ENCODE measurements around the gene WNT5B.
A peak's percentile ranks its signal among the peaks of the same experiment; 100 is the strongest.

WNT5B gene

DNA sequence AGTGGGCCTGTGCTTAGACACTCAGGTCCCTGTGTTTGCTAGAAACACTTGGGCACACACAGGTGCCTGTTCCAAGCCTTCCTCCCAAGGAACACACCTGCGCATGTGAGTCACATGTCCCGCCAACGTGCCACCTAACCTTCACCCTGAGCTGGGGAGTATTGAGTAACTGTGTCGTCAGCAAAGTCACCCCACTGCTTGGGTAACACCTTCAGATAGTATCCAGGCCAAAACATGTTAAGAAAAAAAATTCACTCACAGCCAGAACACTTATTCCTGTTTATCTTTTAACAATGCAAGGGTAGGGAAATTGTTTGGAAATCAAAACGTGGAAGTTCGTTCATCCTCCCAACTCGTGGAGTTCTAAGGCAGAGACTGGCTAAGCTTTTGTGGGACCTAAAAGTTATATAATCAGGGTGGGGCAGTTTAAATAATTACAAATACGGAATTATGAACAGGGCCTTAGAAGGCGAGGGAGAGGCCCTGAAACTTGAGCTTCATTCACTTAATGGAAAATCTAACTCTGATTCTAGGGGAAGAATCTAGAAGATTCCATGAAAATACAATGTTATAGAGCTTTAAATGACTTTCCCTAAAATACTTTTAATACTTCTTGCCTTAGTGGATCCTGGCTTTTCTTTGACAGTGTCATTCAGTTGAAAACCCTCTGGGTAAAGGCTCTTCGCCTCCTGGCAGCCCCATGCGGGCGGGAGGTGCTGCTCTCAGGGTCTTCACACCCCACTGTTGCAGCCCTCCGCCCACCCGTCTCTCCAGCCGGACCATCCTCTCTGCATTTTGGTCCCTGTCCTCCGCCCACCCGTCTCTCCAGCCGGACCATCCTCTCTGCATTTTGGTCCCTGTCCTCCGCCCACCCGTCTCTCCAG is 31.5 kb downstream of the WNT5B start:
- DNase-seq (ENCODE audit: insufficient read length) (no peak), FAIRE-seq (no peak)
- no peak for TF ChIP-seq TAF1 (IDR thresholded peaks at IDR 0.05; ENCODE audit: borderline replicate concordance, low read depth, low read length)
- TF ChIP-seq POLR2A (IDR thresholded peaks at IDR 0.05; ENCODE audit: low read depth, low read length) = no peak
- no peak for TF ChIP-seq POLR2AphosphoS5 (IDR thresholded peaks at IDR 0.05; ENCODE audit: low read depth, low read length)

DNA sequence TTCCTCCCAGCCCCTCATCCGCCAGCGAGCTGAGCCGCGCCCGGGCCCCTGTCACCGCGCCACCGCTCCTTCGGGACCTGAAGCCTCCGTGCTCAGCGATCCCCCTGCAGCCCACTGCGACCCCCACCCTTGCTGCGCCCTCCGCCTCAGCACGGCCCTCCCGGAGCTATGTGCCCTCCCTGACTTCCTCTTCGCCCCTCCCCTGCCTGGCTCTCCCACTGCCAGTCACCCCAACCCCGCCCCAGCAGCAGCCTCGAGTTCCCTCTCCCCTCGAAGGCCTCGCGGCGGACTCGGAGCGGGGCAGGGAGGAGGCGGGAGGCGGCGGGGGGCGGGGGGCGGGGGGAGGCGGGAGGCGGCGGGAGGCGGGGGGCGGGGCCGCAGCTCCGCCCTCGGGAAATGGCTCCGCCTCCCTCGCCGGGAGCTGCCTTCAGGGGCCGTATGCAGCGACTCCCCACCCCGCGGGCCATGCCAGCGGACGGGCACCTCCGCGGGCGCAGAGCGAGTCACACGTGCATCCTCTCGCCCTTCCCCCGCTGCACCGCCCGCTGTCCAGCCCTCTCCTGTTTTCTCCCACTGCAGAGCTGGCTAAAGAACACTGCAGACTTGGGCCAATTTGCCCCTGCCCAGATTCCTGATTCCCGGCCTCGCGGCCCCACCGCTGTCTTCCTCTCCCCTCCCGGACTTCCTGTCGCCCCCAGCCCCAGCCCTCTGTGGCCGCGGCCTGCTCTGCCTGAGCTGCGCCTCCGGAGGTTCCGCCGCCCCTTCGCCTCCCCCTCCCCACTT is 32.7 kb downstream of the WNT5B start:
- TF ChIP-seq TAF1 (IDR thresholded peaks at IDR 0.05; ENCODE audit: borderline replicate concordance, low read depth, low read length) (no peak), POLR2AphosphoS5 (IDR thresholded peaks at IDR 0.05; ENCODE audit: low read depth, low read length) (no peak), POLR2A (IDR thresholded peaks at IDR 0.05; ENCODE audit: low read depth, low read length) (peak; percentile 39; the same call in 1 of the 2 replicates)
- DNase-seq (ENCODE audit: insufficient read length) (peak; percentile 80), FAIRE-seq (peak; percentile 9)

DNA sequence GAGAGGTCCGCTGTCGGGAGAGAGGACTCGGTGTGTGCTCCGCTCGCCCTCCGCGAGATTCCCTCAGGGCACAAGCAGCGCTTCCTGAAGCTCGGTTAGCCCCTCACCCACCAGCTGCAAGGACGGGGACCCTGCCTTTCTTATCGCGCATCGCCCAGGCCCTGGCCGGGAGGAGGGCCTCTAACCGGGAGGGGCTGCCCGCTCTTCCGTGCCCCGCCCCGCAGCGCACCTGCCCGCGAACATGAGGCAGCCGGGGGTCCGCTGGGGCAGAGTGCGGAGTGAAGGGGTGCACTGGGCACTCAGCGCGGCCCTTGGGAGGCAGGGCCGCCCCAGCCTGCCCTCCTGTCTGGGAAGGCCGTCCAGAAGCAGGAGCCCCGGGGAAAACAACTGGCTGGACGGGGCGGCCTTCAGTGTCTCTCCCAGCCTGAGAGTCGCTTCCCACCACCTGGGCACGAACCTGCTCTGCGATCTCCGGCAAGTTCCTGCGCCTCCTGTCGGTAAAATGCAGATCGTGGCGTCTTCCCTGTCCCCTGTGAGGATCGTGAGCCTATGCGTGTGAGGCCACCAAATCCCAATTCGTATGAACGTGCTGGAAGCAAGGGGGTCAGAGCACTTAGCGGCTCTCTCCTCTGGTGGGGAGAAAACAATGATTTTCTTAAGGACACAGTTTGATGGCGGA is 33.9 kb downstream of the WNT5B start:
- DNase-seq (ENCODE audit: insufficient read length) (no peak), FAIRE-seq (no peak)
- TF ChIP-seq TAF1 (IDR thresholded peaks at IDR 0.05; ENCODE audit: borderline replicate concordance, low read depth, low read length) (no peak), POLR2A (IDR thresholded peaks at IDR 0.05; ENCODE audit: low read depth, low read length) (no peak), POLR2AphosphoS5 (IDR thresholded peaks at IDR 0.05; ENCODE audit: low read depth, low read length) (no peak)

DNA sequence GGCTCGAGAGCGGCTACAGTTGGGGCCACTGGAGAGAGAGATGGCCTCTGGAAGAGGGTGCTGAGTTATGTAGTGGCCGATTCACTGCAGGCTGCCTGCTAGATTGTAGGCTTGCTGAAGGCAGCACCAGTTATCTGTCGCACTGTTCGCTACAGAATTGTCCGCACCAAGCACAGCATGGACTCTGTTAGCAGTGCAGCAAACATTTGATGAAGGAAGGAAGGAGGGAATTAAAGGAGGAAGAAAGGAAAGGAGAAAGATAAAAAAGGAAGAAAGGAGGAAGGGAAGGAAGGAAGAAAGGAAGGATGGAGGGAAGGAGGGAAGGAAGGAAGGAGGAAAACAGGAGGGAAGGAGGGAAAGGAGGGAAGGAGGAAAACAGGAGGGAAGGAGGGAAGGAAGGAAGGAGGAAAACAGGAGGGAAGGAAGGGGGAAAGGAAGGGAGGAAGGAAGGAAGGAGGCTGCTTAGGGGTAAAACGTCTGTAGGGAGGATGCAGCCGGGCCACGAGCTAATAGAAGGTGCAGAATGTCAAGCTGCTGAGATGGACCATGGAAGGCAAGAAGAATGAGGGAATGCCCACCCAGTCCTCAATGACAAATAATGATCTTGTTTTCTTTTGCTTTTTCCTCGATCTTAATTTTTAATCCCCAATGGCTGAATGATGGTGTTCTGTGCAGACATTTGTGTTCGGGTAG is 34.6 kb downstream of the WNT5B start:
- FAIRE-seq = no peak
- no peak for TF ChIP-seq TAF1 (IDR thresholded peaks at IDR 0.05; ENCODE audit: borderline replicate concordance, low read depth, low read length)
- no peak for DNase-seq (ENCODE audit: insufficient read length)

DNA sequence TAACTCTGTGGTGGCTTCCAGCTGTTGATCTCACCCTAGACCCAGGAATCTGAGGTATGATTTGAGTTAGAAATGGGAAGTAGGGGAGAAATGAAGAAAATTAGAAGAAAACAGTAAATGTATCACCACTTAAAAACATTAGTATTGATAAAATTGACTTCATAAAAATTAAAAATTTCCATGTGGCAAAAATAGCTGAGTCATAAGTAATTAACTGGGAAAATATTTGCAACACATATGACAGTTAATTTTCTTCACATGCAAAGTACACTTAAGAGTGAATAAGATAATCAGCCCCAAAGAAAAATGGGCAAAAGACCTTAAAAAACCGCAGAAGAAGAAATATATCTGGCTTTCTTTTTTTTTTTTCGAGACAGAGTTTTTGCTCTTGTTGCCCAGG is 36.3 kb downstream of the WNT5B start:
- no peak for TF ChIP-seq TAF1 (IDR thresholded peaks at IDR 0.05; ENCODE audit: borderline replicate concordance, low read depth, low read length)
- no peak for TF ChIP-seq POLR2AphosphoS5 (IDR thresholded peaks at IDR 0.05; ENCODE audit: low read depth, low read length)
- no peak for TF ChIP-seq POLR2A (IDR thresholded peaks at IDR 0.05; ENCODE audit: low read depth, low read length)
- FAIRE-seq (no peak), DNase-seq (ENCODE audit: insufficient read length) (no peak)

DNA sequence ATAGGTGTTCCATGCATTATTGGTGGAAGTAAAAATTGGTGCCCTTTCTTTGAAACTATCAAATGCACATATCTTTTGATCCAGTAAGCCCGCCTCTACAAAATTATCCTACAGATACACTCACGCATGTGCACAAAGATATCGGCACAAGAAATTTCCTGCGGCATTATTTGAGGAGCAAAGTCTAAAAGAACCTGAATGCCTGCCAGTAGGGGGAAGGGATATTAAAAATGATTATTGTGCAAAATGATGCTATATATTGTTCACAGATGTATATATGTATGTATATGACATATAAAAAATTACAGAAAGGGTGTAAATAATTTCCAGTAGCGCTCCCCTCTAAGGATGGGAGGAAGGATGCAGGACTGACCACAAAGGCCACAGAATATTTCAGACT is 37.2 kb downstream of the WNT5B start:
- DNase-seq (ENCODE audit: insufficient read length) (no peak), FAIRE-seq (no peak)
- TF ChIP-seq TAF1 (IDR thresholded peaks at IDR 0.05; ENCODE audit: borderline replicate concordance, low read depth, low read length) = no peak
- TF ChIP-seq POLR2A (IDR thresholded peaks at IDR 0.05; ENCODE audit: low read depth, low read length) = no peak
- TF ChIP-seq POLR2AphosphoS5 (IDR thresholded peaks at IDR 0.05; ENCODE audit: low read depth, low read length) = no peak

DNA sequence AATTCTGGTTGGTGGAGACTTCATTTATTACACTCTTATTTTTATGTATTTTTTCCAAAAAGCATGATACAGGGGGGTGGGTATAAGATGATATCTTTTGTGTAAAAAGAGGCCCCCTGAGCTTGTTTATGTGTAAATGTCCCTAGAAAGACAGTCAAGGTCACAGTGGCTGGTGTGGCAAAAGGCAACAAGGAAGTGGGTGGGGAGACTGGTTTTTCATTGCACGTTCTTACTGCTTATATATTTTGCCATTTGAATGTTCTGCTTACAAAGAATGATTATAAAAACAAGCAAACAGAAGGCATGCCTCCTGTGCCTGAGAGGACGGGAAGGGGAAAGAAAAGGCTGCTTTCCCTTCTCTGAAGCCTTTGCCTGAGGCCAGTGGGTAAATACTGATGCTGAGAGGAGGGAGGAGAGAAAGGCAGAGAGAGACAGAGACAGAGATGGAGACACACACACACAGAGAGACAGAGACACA is 37.7 kb downstream of the WNT5B start:
- no peak for DNase-seq (ENCODE audit: insufficient read length)
- TF ChIP-seq POLR2AphosphoS5 (IDR thresholded peaks at IDR 0.05; ENCODE audit: low read depth, low read length) (no peak), TAF1 (IDR thresholded peaks at IDR 0.05; ENCODE audit: borderline replicate concordance, low read depth, low read length) (no peak), POLR2A (IDR thresholded peaks at IDR 0.05; ENCODE audit: low read depth, low read length) (no peak)
- no peak for FAIRE-seq

DNA sequence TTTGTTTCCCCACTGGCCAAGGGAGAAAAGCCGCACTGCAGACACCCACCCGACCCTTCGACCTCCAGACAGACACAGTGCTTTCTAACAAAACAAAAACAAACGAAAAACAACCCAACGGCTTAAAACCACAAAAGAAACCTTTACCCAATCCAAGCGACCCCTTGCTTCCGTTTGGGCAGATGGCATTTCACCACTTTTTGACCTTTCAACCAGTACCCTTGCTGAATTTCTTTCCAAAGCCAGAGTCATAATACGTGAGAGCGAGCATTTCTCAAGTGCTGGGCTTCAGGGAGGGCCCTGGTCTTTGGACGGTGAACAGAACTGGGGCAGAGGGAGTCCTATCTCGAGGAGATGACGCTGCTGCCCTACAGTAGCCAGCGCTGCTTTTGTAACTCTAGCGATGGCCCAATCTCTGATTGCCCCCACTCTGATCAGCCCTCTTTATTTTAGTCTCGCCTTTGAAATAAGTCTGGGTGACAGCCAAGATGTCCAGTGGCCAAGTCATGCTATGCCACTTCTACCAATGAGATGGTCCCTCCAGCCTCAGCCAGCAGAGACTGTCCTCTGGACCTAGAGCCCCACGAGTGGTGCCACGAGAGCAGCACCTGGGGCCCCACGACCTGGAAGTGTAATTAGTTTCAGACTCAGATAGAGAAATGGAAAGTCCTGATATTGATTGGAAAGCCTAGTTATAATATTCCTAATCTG is 40.0 kb downstream of the WNT5B start:
- no peak for FAIRE-seq

DNA sequence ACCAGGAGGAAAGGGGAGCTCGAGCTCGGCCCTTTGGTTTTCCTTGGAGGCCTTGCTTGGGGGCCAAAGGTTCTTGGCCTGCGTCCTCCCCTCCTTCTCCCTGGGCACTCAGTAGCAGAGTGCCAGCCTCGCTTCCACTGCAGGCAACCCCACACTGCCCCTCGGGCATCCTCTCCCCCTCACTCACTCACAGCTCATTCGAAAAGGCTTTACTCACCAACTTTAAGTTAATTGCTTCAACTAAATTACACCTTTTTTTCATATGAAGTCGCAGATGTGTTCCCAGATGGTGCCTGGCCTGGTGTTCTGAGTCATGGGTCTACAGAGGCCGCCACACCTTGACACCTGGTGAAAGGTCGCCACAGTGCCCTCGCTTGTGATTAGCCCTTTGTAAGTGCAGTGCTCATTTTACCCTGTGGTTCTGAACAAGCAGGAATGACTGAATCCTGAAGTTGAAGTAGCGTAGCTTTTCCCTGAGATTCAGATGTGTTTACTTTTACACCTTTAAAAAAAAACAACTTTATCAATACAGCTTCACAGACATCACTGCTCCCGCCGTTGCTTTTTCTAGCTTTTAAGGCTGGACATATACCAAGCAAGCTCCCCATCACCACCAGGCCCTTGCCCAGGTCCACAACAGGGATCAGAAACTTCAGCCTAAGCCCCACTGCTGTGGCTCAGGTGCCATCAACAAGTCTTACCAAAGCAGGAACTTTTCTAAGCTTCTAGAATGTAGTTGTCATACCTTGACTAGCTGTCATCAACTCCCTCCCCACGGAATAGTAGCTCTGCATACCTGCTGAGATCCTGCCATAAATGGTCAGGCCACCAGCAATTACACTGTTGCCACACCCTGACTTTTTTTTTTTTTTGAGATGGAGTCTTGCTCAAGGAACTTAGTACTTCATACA is 41.6 kb downstream of the WNT5B start:
- no peak for TF ChIP-seq POLR2A (IDR thresholded peaks at IDR 0.05; ENCODE audit: low read depth, low read length)
- TF ChIP-seq TAF1 (IDR thresholded peaks at IDR 0.05; ENCODE audit: borderline replicate concordance, low read depth, low read length) = no peak
- no peak for TF ChIP-seq POLR2AphosphoS5 (IDR thresholded peaks at IDR 0.05; ENCODE audit: low read depth, low read length)
- DNase-seq (ENCODE audit: insufficient read length) = no peak
- FAIRE-seq = no peak

More for the DNA sequence above, 40.0 kb downstream of the WNT5B start:
- DNase-seq (ENCODE audit: insufficient read length) = no peak
- TF ChIP-seq POLR2AphosphoS5 (IDR thresholded peaks at IDR 0.05; ENCODE audit: low read depth, low read length) (no peak), TAF1 (IDR thresholded peaks at IDR 0.05; ENCODE audit: borderline replicate concordance, low read depth, low read length) (no peak), POLR2A (IDR thresholded peaks at IDR 0.05; ENCODE audit: low read depth, low read length) (no peak)

Data from GM12892 (cell line).